SK-N-SH (cell line): ENCODE measurements around the gene PRDX6.

Experiments
- CHD2 ChIP-seq: fragments of 150-350 bp; IDR thresholded peaks from 2 replicates; pipeline ENCODE4 v1.6.1; 2018; ENCODE audit warnings: low read length; ENCODE audit not compliant: partially characterized antibody
- CTCF ChIP-seq: fragments of 200-600 bp; sonication (generic); IDR thresholded peaks from 2 replicates; pipeline ENCODE4 v1.6.1; 2017; ENCODE audit warnings: antibody characterized with exemption, mild to moderate bottlenecking, moderate library complexity
- ELF1 ChIP-seq: IDR thresholded peaks from 2 replicates; pipeline ENCODE4 v1.4.0; 2012
- EP300 ChIP-seq, 2 experiments: IDR thresholded peaks; 2 replicates each; pipeline versions ENCODE4 v1.4.0 to v1.6.1; 2012; ENCODE audit warnings: borderline replicate concordance in 1 of 2, low read depth in 1 of 2, low read length in 1 of 2
- EZH2phosphoT487 ChIP-seq: fragments of 200-600 bp; sonication (generic); IDR thresholded peaks from 2 replicates; pipeline ENCODE4 v1.6.1; 2017; ENCODE audit warnings: low read depth, mixed run types, mild to moderate bottlenecking, antibody characterized with exemption, moderate library complexity, borderline replicate concordance
- FOSL2 ChIP-seq: IDR thresholded peaks from 2 replicates; pipeline ENCODE4 v1.4.0; 2012; ENCODE audit warnings: low read depth, mild to moderate bottlenecking, moderate library complexity, borderline replicate concordance
- MXI1 ChIP-seq: IDR thresholded peaks from 2 replicates; pipeline ENCODE4 v1.6.1; 2012; ENCODE audit warnings: mild to moderate bottlenecking, low read depth, low read length, improper control_type of control experiment
- NFIC ChIP-seq: IDR thresholded peaks from 2 replicates; pipeline ENCODE4 v1.4.0; 2012; ENCODE audit warnings: borderline replicate concordance
- POLR2AphosphoS5 ChIP-seq: IDR thresholded peaks from 2 replicates; pipeline ENCODE4 v1.6.1; 2012; ENCODE audit warnings: low read depth, low read length
- SMC3 ChIP-seq: IDR thresholded peaks from 2 replicates; pipeline ENCODE4 v1.6.1; 2012; ENCODE audit warnings: low read depth, low read length, improper control_type of control experiment
- TAF1 ChIP-seq: IDR thresholded peaks from 2 replicates; pipeline ENCODE4 v1.6.1; 2012; ENCODE audit warnings: low read depth, mild to moderate bottlenecking, low read length, moderate library complexity, borderline replicate concordance
- TEAD4 ChIP-seq: IDR thresholded peaks from 2 replicates; pipeline ENCODE4 v1.4.0; 2012; ENCODE audit warnings: mild to moderate bottlenecking, borderline replicate concordance; ENCODE audit not compliant: insufficient read depth
- TF ChIP-seq, protein P1 (sequence below): fragments of 150-350 bp; IDR thresholded peaks from 2 replicates; pipeline ENCODE4 v1.6.1; 2016; ENCODE audit warnings: mild to moderate bottlenecking, low read depth, low read length

DNA sequence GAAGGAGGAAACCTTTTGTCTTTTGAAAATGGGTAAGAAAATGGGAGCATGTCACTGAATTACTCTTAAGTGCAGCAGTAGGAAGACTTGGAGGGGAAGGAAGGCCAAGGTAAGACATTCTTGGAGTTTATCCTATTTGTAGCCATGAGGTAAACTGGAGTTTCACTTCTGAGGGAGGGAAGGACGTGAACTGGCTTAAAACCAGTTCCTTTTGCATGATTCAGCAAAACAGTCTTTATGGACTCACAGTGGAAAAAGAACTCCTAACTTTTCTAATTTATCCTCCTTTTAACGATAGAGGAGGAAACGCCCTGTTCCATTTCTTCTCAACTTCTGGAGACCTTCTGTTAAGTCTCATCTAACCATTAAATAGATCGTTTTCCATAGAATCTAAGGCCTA, 2.5 kb downstream of the PRDX6 start:
- TF ChIP-seq CTCF (no peak), NFIC (no peak), EZH2phosphoT487 (no peak), POLR2AphosphoS5 (no peak), ELF1 (no peak), EP300 (IDR thresholded peaks at IDR 0.05; ENCODE audit: borderline replicate concordance in 1 of 2, low read depth in 1 of 2, low read length in 1 of 2) (no peak), FOSL2 (no peak), TEAD4 (no peak), MXI1 (no peak), TAF1 (no peak), SMC3 (no peak), CHD2 (no peak)
- TF ChIP-seq, protein P1, sequence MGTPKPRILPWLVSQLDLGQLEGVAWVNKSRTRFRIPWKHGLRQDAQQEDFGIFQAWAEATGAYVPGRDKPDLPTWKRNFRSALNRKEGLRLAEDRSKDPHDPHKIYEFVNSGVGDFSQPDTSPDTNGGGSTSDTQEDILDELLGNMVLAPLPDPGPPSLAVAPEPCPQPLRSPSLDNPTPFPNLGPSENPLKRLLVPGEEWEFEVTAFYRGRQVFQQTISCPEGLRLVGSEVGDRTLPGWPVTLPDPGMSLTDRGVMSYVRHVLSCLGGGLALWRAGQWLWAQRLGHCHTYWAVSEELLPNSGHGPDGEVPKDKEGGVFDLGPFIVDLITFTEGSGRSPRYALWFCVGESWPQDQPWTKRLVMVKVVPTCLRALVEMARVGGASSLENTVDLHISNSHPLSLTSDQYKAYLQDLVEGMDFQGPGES, result no peak
